A549 (cell line): ENCODE measurements around the gene SPATA16. TPM values are rescaled to one million over a fixed set of nuclear protein-coding genes. Genes with fewer than 3 reads are reported as not detected.

Source experiments
- ATAC-seq, 2 experiments: fragments of 200-7000 bp in 1 of 2; fragments of >200 bp in 1 of 2; cut with Nextera tagmentation in 1 of 2; cut with Tn5 transposase in 1 of 2; 3 replicates each; pipeline versions ENCODE4 v1.8.0 to v1.9.1; 2018 to 2020; ENCODE audit warnings: mild to moderate bottlenecking in 1 of 2, moderate library complexity in 1 of 2
- CTCF ChIA-PET: fragments of 300-600 bp; sonication (Branson Sonifier 250); formaldehyde crosslinking; extraction: SDS; loops from one replicate; lab custom pipeline; 2021; ENCODE audit warnings: antibody characterized with exemption, inconsistent platforms; lab: Yijun Ruan, JAX
- POLR2A ChIA-PET: fragments of 350-600 bp; formaldehyde crosslinking; extraction: SDS; loops from one replicate; lab custom pipeline; 2021; ENCODE audit warnings: antibody characterized with exemption, inconsistent platforms; lab: Yijun Ruan, JAX
- DNase-seq, 2 experiments: peaks; one replicate each; pipeline versions ENCODE4 v3.0.0 to v3.0.0-alpha.2; 2011 to 2016; ENCODE audit warnings: low read depth in 1 of 2, low spot score in 1 of 2
- FAIRE-seq: peaks from 2 replicates; lab custom pipeline; 2011; peaks lifted over from hg19 to GRCh38; lab: Jason Lieb, UNC
- H3K27ac ChIP-seq, 2 experiments: fragments of >200 bp; sonication (Bioruptor Twin); formaldehyde crosslinking; 3 replicates each; pipeline ENCODE4 v1.5.1; 2016 to 2017
- H3K4me1 ChIP-seq: fragments of >200 bp; sonication (Bioruptor Twin); formaldehyde crosslinking; 3 replicates; pipeline ENCODE4 v1.6.1; 2016
- H3K4me2 ChIP-seq: fragments of >200 bp; sonication (Bioruptor Twin); formaldehyde crosslinking; 3 replicates; pipeline ENCODE4 v1.6.1; 2016
- H3K4me3 ChIP-seq: fragments of >200 bp; sonication (Bioruptor Twin); formaldehyde crosslinking; 3 replicates; pipeline ENCODE4 v1.5.1; 2016
- H3K9me3 ChIP-seq: fragments of >200 bp; sonication (Bioruptor Twin); formaldehyde crosslinking; 3 replicates; pipeline ENCODE4 v1.6.1; 2016
- BCL3 ChIP-seq: fragments of >200 bp; sonication (Bioruptor Twin); formaldehyde crosslinking; IDR thresholded peaks from 3 replicates; pipeline ENCODE4 v1.6.1; 2016
- BHLHE40 ChIP-seq: IDR thresholded peaks from 2 replicates; pipeline ENCODE4 v1.6.1; 2012; ENCODE audit warnings: low read depth, low read length, inconsistent platforms
- CBX8 ChIP-seq: fragments of 200-600 bp; sonication (generic); IDR thresholded peaks from 2 replicates; pipeline ENCODE4 v1.6.1; 2016
- CEBPB ChIP-seq, 2 experiments: fragments of >200 bp in 1 of 2; sonication (Bioruptor Twin) in 1 of 2; formaldehyde crosslinking in 1 of 2; IDR thresholded peaks; 2 replicates each; pipeline ENCODE4 v1.6.1; 2012 to 2016
- E2F6 ChIP-seq: IDR thresholded peaks from 2 replicates; pipeline ENCODE4 v1.6.1; 2012; ENCODE audit warnings: low read depth, borderline replicate concordance
- EHF ChIP-seq: fragments of 250-450 bp; sonication (Bioruptor Pico); IDR thresholded peaks from 2 replicates; pipeline ENCODE4 v1.5.0; 2020; ENCODE audit warnings: mild to moderate bottlenecking
- ELK1 ChIP-seq: fragments of 150-350 bp; IDR thresholded peaks from 2 replicates; pipeline ENCODE4 v1.6.1; 2014; ENCODE audit warnings: low read depth, mild to moderate bottlenecking, low read length
- EP300 ChIP-seq, 2 experiments: fragments of >200 bp; sonication (Bioruptor Twin); formaldehyde crosslinking; IDR thresholded peaks; 2 replicates in 1 of 2; 3 replicates in 1 of 2; pipeline ENCODE4 v1.6.1; 2016 to 2017
- ESRRA ChIP-seq: fragments of 150-350 bp; IDR thresholded peaks from 2 replicates; pipeline ENCODE4 v1.6.1; 2014; ENCODE audit warnings: mild to moderate bottlenecking, low read length, borderline replicate concordance
- FOSB ChIP-seq: fragments of 250-450 bp; sonication (Bioruptor Pico); IDR thresholded peaks from 2 replicates; pipeline ENCODE4 v1.5.0; 2020; ENCODE audit warnings: mild to moderate bottlenecking, moderate library complexity
- FOSL2 ChIP-seq, 2 experiments: fragments of 450-650 bp in 1 of 2; fragments of >200 bp in 1 of 2; sonication (Bioruptor Twin) in 1 of 2; formaldehyde crosslinking; IDR thresholded peaks; 2 replicates each; pipeline versions ENCODE4 v1.5.0 to v1.6.1; 2016 to 2020; ENCODE audit warnings: mild to moderate bottlenecking in 1 of 2, moderate library complexity in 1 of 2
- FOXS1 ChIP-seq: fragments of 250-450 bp; sonication (Bioruptor Pico); IDR thresholded peaks from 2 replicates; pipeline ENCODE4 v1.5.0; 2020; ENCODE audit warnings: mild to moderate bottlenecking, moderate library complexity
- HDAC2 ChIP-seq: fragments of 200-600 bp; sonication (generic); IDR thresholded peaks from 2 replicates; pipeline ENCODE4 v1.6.1; 2016
- HMGXB4 ChIP-seq: fragments of 250-450 bp; sonication (Bioruptor Pico); IDR thresholded peaks from 2 replicates; pipeline ENCODE4 v1.5.0; 2021; ENCODE audit warnings: mild to moderate bottlenecking, moderate library complexity, borderline replicate concordance
- HOXA7 ChIP-seq: fragments of 250-450 bp; sonication (Bioruptor Pico); IDR thresholded peaks from 2 replicates; pipeline ENCODE4 v1.5.0; 2020; ENCODE audit warnings: mild to moderate bottlenecking, moderate library complexity
- HOXB5 ChIP-seq: fragments of 250-450 bp; sonication (Bioruptor Pico); IDR thresholded peaks from 2 replicates; pipeline ENCODE4 v1.5.0; 2020; ENCODE audit warnings: mild to moderate bottlenecking, moderate library complexity
- JUN ChIP-seq, 2 experiments: fragments of >200 bp; sonication (Bioruptor Twin); formaldehyde crosslinking; IDR thresholded peaks; 2 replicates in 1 of 2; 3 replicates in 1 of 2; pipeline ENCODE4 v1.6.1; 2016 to 2017
- KDM1A ChIP-seq: fragments of 200-600 bp; sonication (generic); IDR thresholded peaks from 2 replicates; pipeline ENCODE4 v1.6.1; 2016; ENCODE audit warnings: low read depth, mild to moderate bottlenecking
- NPAS2 ChIP-seq: fragments of 250-450 bp; sonication (Bioruptor Pico); IDR thresholded peaks from 2 replicates; pipeline ENCODE4 v1.8.0; 2022; ENCODE audit warnings: mild to moderate bottlenecking, moderate library complexity, borderline replicate concordance
- PBX3 ChIP-seq: IDR thresholded peaks from 2 replicates; pipeline ENCODE4 v1.6.1; 2012
- RCOR1 ChIP-seq: fragments of 150-350 bp; IDR thresholded peaks from 2 replicates; pipeline ENCODE4 v1.6.1; 2014; ENCODE audit warnings: antibody characterized with exemption, low read length, low read depth
- REST ChIP-seq: fragments of 200-600 bp; sonication (generic); IDR thresholded peaks from 2 replicates; pipeline ENCODE4 v1.6.1; 2016; ENCODE audit warnings: antibody characterized with exemption, mild to moderate bottlenecking, moderate library complexity
- RNF2 ChIP-seq: fragments of 200-600 bp; sonication (generic); IDR thresholded peaks from 2 replicates; pipeline ENCODE4 v1.6.1; 2016; ENCODE audit warnings: low read depth, mild to moderate bottlenecking, antibody characterized with exemption, moderate library complexity, borderline replicate concordance
- TFCP2L1 ChIP-seq: fragments of 250-450 bp; sonication (Bioruptor Pico); IDR thresholded peaks from 2 replicates; pipeline ENCODE4 v1.5.0; 2021; ENCODE audit warnings: mild to moderate bottlenecking
- ZC3H11A ChIP-seq: fragments of 450-650 bp; IDR thresholded peaks from 2 replicates; pipeline ENCODE4 v1.6.1; 2014; ENCODE audit warnings: antibody characterized with exemption, mild to moderate bottlenecking
- ZNF302 ChIP-seq: fragments of 250-450 bp; sonication (Bioruptor Pico); IDR thresholded peaks from 2 replicates; pipeline ENCODE4 v1.9.0; 2021; ENCODE audit warnings: inconsistent platforms, mild to moderate bottlenecking, moderate library complexity
- WGBS: methylation state at CpG from one replicate; pipeline ENCODE4 v1.1.6; 2017; ENCODE audit errors: missing lambda C conversion rate; 5-methylcytosine and 5-hydroxymethylcytosine counted together
- polyA plus RNA-seq, 4 experiments: library from polyadenylated mRNA; depleted of rRNA in 3 of 4; stranded (reverse); fragments of >200 nt; fragmentation: RNase III in 1 of 4; extraction: RNeasy Plus Mini Kit Qiagen cat#74134 plus additional on column Dnase treatment in 1 of 4; gene quantifications; 2 replicates in 3 of 4; 3 replicates in 1 of 4; pipeline ENCODE4 v1.2.3, GENCODE V29; 2011 to 2017

Gene SPATA16
- polyA plus RNA-seq, 2 of the 4 experiments (the other 2 are of a cell fraction): not detected

GRCh38 chr3:172904711-172905373, 236.2 kb downstream of the SPATA16 start (continued):
- TF ChIP-seq ELK1 (no peak), NPAS2 (CRISPR knock-in tag) (no peak), HOXA7 (no peak), HOXB5 (CRISPR knock-in tag) (no peak), FOXS1 (no peak), HDAC2 (no peak)
- TF ChIP-seq, all 56 proteins: peak for 0

- ATAC-seq (no peak), FAIRE-seq (no peak), DNase-seq (no peak)
- TF ChIP-seq HOXA7 (no peak), RCOR1 (no peak), FOSL2 (IDR thresholded peaks at IDR 0.05) (no peak), FOSL2 (CRISPR knock-in tag; IDR thresholded peaks at IDR 0.05) (no peak), BHLHE40 (no peak), CEBPB (IDR thresholded peaks at IDR 0.05) (no peak), EHF (CRISPR knock-in tag) (no peak), ZC3H11A (no peak), ZNF302 (CRISPR knock-in tag) (no peak), PBX3 (no peak), HDAC2 (no peak), EP300 (IDR thresholded peaks at IDR 0.05) (no peak), CBX8 (no peak), KDM1A (no peak), FOXS1 (no peak)
- H3K4me1 ChIP-seq: no peaks in the 10 kb centered on the region
- H3K9me3 ChIP-seq: no peaks in the 10 kb centered on the region
- no peak overlapping the region for H3K4me2 ChIP-seq
- WGBS: 1% methylated on average over 3 of the region's 3 CpGs
- no peak overlapping the region for H3K27ac ChIP-seq
- H3K4me3 ChIP-seq: no peak overlapping the region
- POLR2A ChIA-PET: no interaction called here
- CTCF ChIA-PET: no interaction called here
Observed at GRCh38 chr3:172903642-172904320, 237.3 kb downstream of the SPATA16 start.

- ChIA-PET POLR2A (no interaction called here), CTCF (interaction anchor here (0.9 kb wide), 1 partner anchor 194 kb away, joined by 3 read pairs; no protein-coding TSS in a partner anchor)
- Histone ChIP-seq H3K9me3 (no peaks in the 10 kb centered on the region), H3K4me2 (no peak overlapping the region), H3K27ac (no peak overlapping the region), H3K4me1 (no peaks in the 10 kb centered on the region), H3K4me3 (no peak overlapping the region)
- ATAC-seq (no peak), FAIRE-seq (peak; percentile 46), DNase-seq (no peak)
- 29% methylated on average over 2 of the region's 2 CpGs for WGBS
- TF ChIP-seq ESRRA (no peak), E2F6 (no peak), CEBPB (IDR thresholded peaks at IDR 0.05) (no peak), BCL3 (no peak), REST (no peak), RNF2 (no peak), TFCP2L1 (no peak), HMGXB4 (no peak), FOSB (CRISPR knock-in tag) (no peak), JUN (IDR thresholded peaks at IDR 0.05) (no peak)
Observed at GRCh38 chr3:172892158-172892557, 248.9 kb downstream of the SPATA16 start.
